K562 (cell line): ENCODE measurements around the gene LYRM1. TPM values are rescaled to one million over a fixed set of nuclear protein-coding genes. Genes with fewer than 3 reads are reported as not detected.

Experiments
- CTBP1 ChIP-seq: fragments of 450-650 bp; IDR thresholded peaks from 2 replicates; pipeline ENCODE4 v1.6.1; 2016; ENCODE audit warnings: borderline replicate concordance
- DDX20 ChIP-seq: fragments of 450-650 bp; IDR thresholded peaks from 2 replicates; pipeline ENCODE4 v1.6.1; 2016; ENCODE audit warnings: missing genetic modification characterization, low read depth, mild to moderate bottlenecking, missing compliant biosample characterization, moderate library complexity
- ETV5 ChIP-seq: sonication (generic); formaldehyde crosslinking; IDR thresholded peaks from 2 replicates; pipeline ENCODE4 v1.4.0; 2020; ENCODE audit warnings: low read depth, mild to moderate bottlenecking, missing genetic modification reagents
- FOS ChIP-seq: IDR thresholded peaks from 3 replicates; pipeline ENCODE4 v1.6.1; 2011; ENCODE audit not compliant: insufficient read length; ENCODE audit errors: extremely low read depth
- NFE2L1 ChIP-seq: fragments of 450-650 bp; IDR thresholded peaks from 2 replicates; pipeline ENCODE4 v1.6.1; 2016; ENCODE audit warnings: missing genetic modification characterization, low read depth, mild to moderate bottlenecking, missing compliant biosample characterization, moderate library complexity, borderline replicate concordance
- NR4A1 ChIP-seq, 2 experiments: fragments of 250-450 bp in 1 of 2; fragments of 450-650 bp in 1 of 2; sonication (Bioruptor Pico) in 1 of 2; IDR thresholded peaks; 2 replicates each; pipeline versions ENCODE4 v1.4.0 to v1.6.1; 2016 to 2020; ENCODE audit warnings: mild to moderate bottlenecking in 2 of 2, missing compliant biosample characterization in 1 of 2, missing genetic modification characterization in 1 of 2, moderate library complexity in 1 of 2
- OTX1 ChIP-seq: fragments of 450-650 bp; formaldehyde crosslinking; IDR thresholded peaks from 2 replicates; pipeline ENCODE4 v1.4.0; 2022; ENCODE audit warnings: mild to moderate bottlenecking
- PHB ChIP-seq: fragments of 250-450 bp; sonication (Bioruptor Pico); IDR thresholded peaks from 2 replicates; pipeline ENCODE4 v1.5.0; 2021
- PTTG1 ChIP-seq: fragments of 450-650 bp; IDR thresholded peaks from 2 replicates; pipeline ENCODE4 v1.6.1; 2016; ENCODE audit warnings: low read depth, mild to moderate bottlenecking, missing genetic modification characterization, missing compliant biosample characterization
- SMARCA5 ChIP-seq: fragments of 450-650 bp; IDR thresholded peaks from 2 replicates; pipeline ENCODE4 v1.6.1; 2016
- SNIP1 ChIP-seq: fragments of 450-650 bp; IDR thresholded peaks from 2 replicates; pipeline ENCODE4 v1.7.1; 2017; ENCODE audit warnings: low read depth, mild to moderate bottlenecking
- SOX6 ChIP-seq: fragments of 450-650 bp; IDR thresholded peaks from 2 replicates; pipeline ENCODE4 v1.6.1; 2014; ENCODE audit warnings: mild to moderate bottlenecking
- TSHZ1 ChIP-seq: fragments of 250-450 bp; sonication (Bioruptor Pico); IDR thresholded peaks from 2 replicates; pipeline ENCODE4 v1.4.0; 2020; ENCODE audit warnings: mild to moderate bottlenecking, moderate library complexity
- ZNF445 ChIP-seq: fragments of 250-450 bp; sonication (Bioruptor Pico); IDR thresholded peaks from 2 replicates; pipeline ENCODE4 v1.4.0; 2020; ENCODE audit warnings: low read depth, mild to moderate bottlenecking, moderate library complexity
- ZNF449 ChIP-seq: fragments of 250-450 bp; sonication (Bioruptor Pico); IDR thresholded peaks from 2 replicates; pipeline ENCODE4 v1.8.0; 2022; ENCODE audit warnings: moderate library complexity, mild to moderate bottlenecking, inconsistent platforms
- ZNF583 ChIP-seq: fragments of 250-450 bp; sonication (Bioruptor Pico); IDR thresholded peaks from 2 replicates; pipeline ENCODE4 v1.4.0; 2020
- polyA plus RNA-seq, 8 experiments: library from polyadenylated mRNA; depleted of rRNA in 4 of 8; stranded (reverse) in 5 of 8; unstranded in 3 of 8; fragments of >200 nt; fragmentation: Nextera tagmentation in 2 of 8; fragmentation: Illumina TruSeq in 1 of 8; extraction: Ambion mirVana in 2 of 8; extraction: Trizol in 1 of 8; gene quantifications; 2 replicates each; pipeline versions ENCODE4 v1.2.1 to v1.2.3, GENCODE V29; 2011 to 2014; ENCODE audit warnings: inconsistent platforms in 1 of 8, missing spikeins in 1 of 8
- total RNA-seq, 7 experiments: library from RNA; depleted of rRNA in 6 of 7; stranded (reverse); fragments of >200 nt in 6 of 7; fragmentation: Illumina TruSeq in 2 of 7; extraction: Trizol in 2 of 7; gene quantifications; 2 replicates each; pipeline versions ENCODE4 v1.2.1 to v1.2.3, GENCODE V29; 2011 to 2021; ENCODE audit warnings: low replicate concordance in 1 of 7
- TF ChIP-seq, protein P1 (sequence below): fragments of 250-450 bp; sonication (Bioruptor Pico); IDR thresholded peaks from 2 replicates; pipeline ENCODE4 v1.5.1; 2021; ENCODE audit warnings: mild to moderate bottlenecking
- TF ChIP-seq, protein P2 (sequence below), 2 experiments: IDR thresholded peaks; 2 replicates each; pipeline ENCODE4 v1.6.1; 2011; ENCODE audit warnings: borderline replicate concordance in 1 of 2, control low read depth in 1 of 2, low read depth in 1 of 2, low read length in 1 of 2, mild to moderate bottlenecking in 1 of 2, mixed read lengths in 1 of 2, moderate library complexity in 1 of 2; ENCODE audit not compliant: insufficient read depth in 1 of 2, insufficient read length in 1 of 2, poor library complexity in 1 of 2, severe bottlenecking in 1 of 2; ENCODE audit errors: extremely low read depth in 1 of 2
- TF ChIP-seq, protein P3 (sequence below): fragments of 250-450 bp; sonication (Bioruptor Pico); IDR thresholded peaks from 2 replicates; pipeline ENCODE4 v1.5.0; 2021; ENCODE audit warnings: mild to moderate bottlenecking, borderline replicate concordance

LYRM1 gene
- total and polyA plus RNA-seq, 9 of the 15 experiments (the other 6 are each of a cell fraction or from before 2014, with no cell fraction given), result 17.5 to 44.1 (median 32.7) TPM

DNA sequence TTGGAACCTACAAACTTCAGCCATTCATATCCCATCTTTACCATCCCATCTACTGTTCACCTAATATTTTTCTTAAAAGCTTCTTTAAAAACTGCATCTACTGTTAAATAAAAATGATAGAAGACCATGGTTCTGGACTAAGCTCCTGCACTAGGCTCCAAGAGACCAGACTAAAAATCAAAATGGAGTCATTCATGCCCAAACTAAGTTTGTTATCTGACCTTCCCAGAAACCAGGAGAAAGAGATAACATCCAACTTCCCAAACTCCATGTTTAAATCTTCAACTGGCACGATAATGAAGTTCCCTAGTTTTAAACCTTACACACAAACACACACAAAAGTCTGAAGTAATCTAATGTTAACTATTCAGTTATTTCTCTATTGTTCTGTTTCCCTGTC is 14.3 kb upstream of the LYRM1 start (continued):
- TF ChIP-seq, protein P1, sequence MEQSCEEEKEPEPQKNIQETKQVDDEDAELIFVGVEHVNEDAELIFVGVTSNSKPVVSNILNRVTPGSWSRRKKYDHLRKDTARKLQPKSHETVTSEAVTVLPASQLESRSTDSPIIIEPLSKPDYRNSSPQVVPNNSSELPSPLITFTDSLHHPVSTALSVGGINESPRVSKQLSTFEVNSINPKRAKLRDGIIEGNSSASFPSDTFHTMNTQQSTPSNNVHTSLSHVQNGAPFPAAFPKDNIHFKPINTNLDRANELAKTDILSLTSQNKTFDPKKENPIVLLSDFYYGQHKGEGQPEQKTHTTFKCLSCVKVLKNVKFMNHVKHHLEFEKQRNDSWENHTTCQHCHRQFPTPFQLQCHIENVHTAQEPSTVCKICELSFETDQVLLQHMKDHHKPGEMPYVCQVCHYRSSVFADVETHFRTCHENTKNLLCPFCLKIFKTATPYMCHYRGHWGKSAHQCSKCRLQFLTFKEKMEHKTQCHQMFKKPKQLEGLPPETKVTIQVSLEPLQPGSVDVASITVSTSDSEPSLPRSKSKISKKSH (CRISPR knock-in tag), result no peak
- no peak for TF ChIP-seq FOS
- no peak for TF ChIP-seq NR4A1 (CRISPR knock-in tag; IDR thresholded peaks at IDR 0.05)
- peak; percentile 81 for TF ChIP-seq NR4A1 (tag; IDR thresholded peaks at IDR 0.05)
- no peak for TF ChIP-seq ETV5 (CRISPR knock-in tag)
- no peak for TF ChIP-seq NFE2L1 (tag)
- no peak for TF ChIP-seq SOX6
- peak; percentile 69 for TF ChIP-seq DDX20 (tag)
- TF ChIP-seq SMARCA5, result no peak
- TF ChIP-seq ZNF583 (CRISPR knock-in tag), result 0 out of 2 replicates have a peak, but pooled peaks have one; percentile 15
- TF ChIP-seq TSHZ1 (CRISPR knock-in tag), result no peak
- peak; percentile 79 for TF ChIP-seq PTTG1 (tag)
- no peak for TF ChIP-seq CTBP1
- TF ChIP-seq, protein P2, sequence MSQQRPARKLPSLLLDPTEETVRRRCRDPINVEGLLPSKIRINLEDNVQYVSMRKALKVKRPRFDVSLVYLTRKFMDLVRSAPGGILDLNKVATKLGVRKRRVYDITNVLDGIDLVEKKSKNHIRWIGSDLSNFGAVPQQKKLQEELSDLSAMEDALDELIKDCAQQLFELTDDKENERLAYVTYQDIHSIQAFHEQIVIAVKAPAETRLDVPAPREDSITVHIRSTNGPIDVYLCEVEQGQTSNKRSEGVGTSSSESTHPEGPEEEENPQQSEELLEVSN (IDR thresholded peaks at IDR 0.05; ENCODE audit: borderline replicate concordance in 1 of 2, extremely low read depth in 1 of 2, insufficient read depth in 1 of 2, insufficient read length in 1 of 2, low read depth in 1 of 2, low read length in 1 of 2, poor library complexity in 1 of 2, severe bottlenecking in 1 of 2), result no peak
- TF ChIP-seq ZNF445 (CRISPR knock-in tag), result no peak
- TF ChIP-seq SNIP1, result no peak
- no peak for TF ChIP-seq OTX1 (CRISPR knock-in tag)
- TF ChIP-seq, protein P3, sequence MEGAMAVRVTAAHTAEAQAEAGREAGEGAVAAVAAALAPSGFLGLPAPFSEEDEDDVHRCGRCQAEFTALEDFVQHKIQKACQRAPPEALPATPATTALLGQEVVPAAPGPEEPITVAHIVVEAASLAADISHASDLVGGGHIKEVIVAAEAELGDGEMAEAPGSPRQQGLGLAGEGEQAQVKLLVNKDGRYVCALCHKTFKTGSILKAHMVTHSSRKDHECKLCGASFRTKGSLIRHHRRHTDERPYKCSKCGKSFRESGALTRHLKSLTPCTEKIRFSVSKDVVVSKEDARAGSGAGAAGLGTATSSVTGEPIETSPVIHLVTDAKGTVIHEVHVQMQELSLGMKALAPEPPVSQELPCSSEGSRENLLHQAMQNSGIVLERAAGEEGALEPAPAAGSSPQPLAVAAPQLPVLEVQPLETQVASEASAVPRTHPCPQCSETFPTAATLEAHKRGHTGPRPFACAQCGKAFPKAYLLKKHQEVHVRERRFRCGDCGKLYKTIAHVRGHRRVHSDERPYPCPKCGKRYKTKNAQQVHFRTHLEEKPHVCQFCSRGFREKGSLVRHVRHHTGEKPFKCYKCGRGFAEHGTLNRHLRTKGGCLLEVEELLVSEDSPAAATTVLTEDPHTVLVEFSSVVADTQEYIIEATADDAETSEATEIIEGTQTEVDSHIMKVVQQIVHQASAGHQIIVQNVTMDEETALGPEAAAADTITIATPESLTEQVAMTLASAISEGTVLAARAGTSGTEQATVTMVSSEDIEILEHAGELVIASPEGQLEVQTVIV, result no peak
- no peak for TF ChIP-seq PHB (CRISPR knock-in tag)
- no peak for TF ChIP-seq ZNF449 (CRISPR knock-in tag)
